Panc1 (cell line): Measurements from ENCODE around the gene EXT2. TPM values are rescaled to one million over a fixed set of nuclear protein-coding genes. Genes with fewer than 3 reads are reported as not detected.

Source experiments
- ATAC-seq: fragments of 200-7000 bp; cut with Tn5 transposase; 2 replicates; pipeline ENCODE4 v1.9.1; 2020; ENCODE audit warnings: mild to moderate bottlenecking, moderate library complexity
- BruUV-seq: library from RNA; stranded (reverse); fragments of 400-500 nt; replicated peaks from 2 replicates; lab custom pipeline; 2021; lab: Mats Ljungman, UMichigan
- CTCF ChIA-PET: fragments of 300-600 bp; sonication (Branson Sonifier 250); formaldehyde crosslinking; loops from one replicate; lab custom pipeline; 2022; ENCODE audit warnings: antibody characterized with exemption; lab: Charles Lee
- POLR2A ChIA-PET: fragments of 300-600 bp; sonication (Branson Sonifier 250); formaldehyde crosslinking; loops from one replicate; lab custom pipeline; 2022; ENCODE audit warnings: antibody characterized with exemption; lab: Charles Lee
- DNase-seq: peaks from one replicate; pipeline ENCODE4 v3.0.0-alpha.2; 2010; ENCODE audit warnings: low read depth, low spot score
- H3K27ac ChIP-seq: 2 replicates; pipeline ENCODE4 v1.5.1; 2011; ENCODE audit warnings: mild to moderate bottlenecking, low read length, inconsistent platforms
- H3K27me3 ChIP-seq: fragments of 200-500 bp; sonication (Bioruptor generic); 2 replicates; pipeline ENCODE4 v1.6.0; 2014; ENCODE audit warnings: low read length, inconsistent platforms; ENCODE audit not compliant: control insufficient read depth, insufficient read depth
- H3K36me3 ChIP-seq: fragments of 200-500 bp; sonication (Bioruptor generic); 2 replicates; pipeline ENCODE4 v1.5.1; 2014; ENCODE audit warnings: inconsistent platforms, mild to moderate bottlenecking, low read length, moderate library complexity; ENCODE audit not compliant: control insufficient read depth, insufficient read depth
- H3K4me1 ChIP-seq: 2 replicates; pipeline ENCODE4 v1.5.1; 2011; ENCODE audit warnings: inconsistent platforms, mild to moderate bottlenecking, low read length, moderate library complexity; ENCODE audit not compliant: control insufficient read depth, insufficient read depth
- H3K4me3 ChIP-seq, 2 experiments: 2 replicates each; pipeline ENCODE4 v1.5.1; 2011 to 2012; ENCODE audit warnings: low read depth in 2 of 2, low read length in 2 of 2, mild to moderate bottlenecking in 2 of 2, inconsistent platforms in 1 of 2, moderate library complexity in 1 of 2
- H3K9me3 ChIP-seq: fragments of 200-500 bp; sonication (Bioruptor generic); 2 replicates; pipeline ENCODE4 v1.5.1; 2014; ENCODE audit warnings: low read depth, mild to moderate bottlenecking, inconsistent platforms, low read length, moderate library complexity; ENCODE audit not compliant: control insufficient read depth, insufficient read depth
- CTCF ChIP-seq: fragments of 450-650 bp; IDR thresholded peaks from 2 replicates; pipeline ENCODE4 v1.5.1; 2017; ENCODE audit warnings: mild to moderate bottlenecking
- POLR2AphosphoS5 ChIP-seq: IDR thresholded peaks from 2 replicates; pipeline ENCODE4 v1.6.1; 2012; ENCODE audit warnings: mild to moderate bottlenecking, low read depth, low read length, moderate library complexity
- SIN3A ChIP-seq: IDR thresholded peaks from 2 replicates; pipeline ENCODE4 v1.6.1; 2012; ENCODE audit warnings: low read depth, mild to moderate bottlenecking, low read length, moderate library complexity, borderline replicate concordance; ENCODE audit not compliant: insufficient read depth
- TCF7L2 ChIP-seq: IDR thresholded peaks from 2 replicates; pipeline ENCODE4 v1.6.1; 2011; ENCODE audit warnings: mild to moderate bottlenecking, low read depth, low read length, inconsistent platforms
- in situ Hi-C: cut with HindIII; loops from 2 replicates; pipeline ENCODE4 v1.10.0; 2016; ENCODE audit warnings: low sequenced_read_pairs, low pct_unique_long_range_greater_than_20kb
- intact Hi-C: fragments of 100-400 bp; cut with micrococcal nuclease; formaldehyde crosslinking; loops from one replicate; pipeline ENCODE4 v1.10.0; 2022; ENCODE audit not compliant: unreplicated experiment
- total RNA-seq: library from RNA; stranded (reverse); gene quantifications from one replicate; pipeline ENCODE4 v1.2.1, GENCODE V29; 2021; ENCODE audit not compliant: unreplicated experiment
- TF ChIP-seq, protein P1 (sequence below), 2 experiments: IDR thresholded peaks; 2 replicates each; pipeline ENCODE4 v1.6.1; 2011 to 2012; ENCODE audit warnings: low read depth in 2 of 2, control low read depth in 1 of 2, low read length in 1 of 2, mild to moderate bottlenecking in 1 of 2, moderate library complexity in 1 of 2; ENCODE audit not compliant: insufficient read depth in 1 of 2

EXT2 gene
- total RNA-seq, 1 experiment from 2014 or later, result 57.5 TPM

- no peaks in the 10 kb centered on the region for H3K27me3 ChIP-seq
- H3K9me3 ChIP-seq, result no peaks in the 10 kb centered on the region
- no peaks in the 10 kb centered on the region for H3K4me1 ChIP-seq
- ChIA-PET POLR2A (no interaction called here), CTCF (no interaction called here)
- ATAC-seq, result no peak
- in situ Hi-C loops, result no loop called here
- no peak for DNase-seq
- TF ChIP-seq, protein P1, sequence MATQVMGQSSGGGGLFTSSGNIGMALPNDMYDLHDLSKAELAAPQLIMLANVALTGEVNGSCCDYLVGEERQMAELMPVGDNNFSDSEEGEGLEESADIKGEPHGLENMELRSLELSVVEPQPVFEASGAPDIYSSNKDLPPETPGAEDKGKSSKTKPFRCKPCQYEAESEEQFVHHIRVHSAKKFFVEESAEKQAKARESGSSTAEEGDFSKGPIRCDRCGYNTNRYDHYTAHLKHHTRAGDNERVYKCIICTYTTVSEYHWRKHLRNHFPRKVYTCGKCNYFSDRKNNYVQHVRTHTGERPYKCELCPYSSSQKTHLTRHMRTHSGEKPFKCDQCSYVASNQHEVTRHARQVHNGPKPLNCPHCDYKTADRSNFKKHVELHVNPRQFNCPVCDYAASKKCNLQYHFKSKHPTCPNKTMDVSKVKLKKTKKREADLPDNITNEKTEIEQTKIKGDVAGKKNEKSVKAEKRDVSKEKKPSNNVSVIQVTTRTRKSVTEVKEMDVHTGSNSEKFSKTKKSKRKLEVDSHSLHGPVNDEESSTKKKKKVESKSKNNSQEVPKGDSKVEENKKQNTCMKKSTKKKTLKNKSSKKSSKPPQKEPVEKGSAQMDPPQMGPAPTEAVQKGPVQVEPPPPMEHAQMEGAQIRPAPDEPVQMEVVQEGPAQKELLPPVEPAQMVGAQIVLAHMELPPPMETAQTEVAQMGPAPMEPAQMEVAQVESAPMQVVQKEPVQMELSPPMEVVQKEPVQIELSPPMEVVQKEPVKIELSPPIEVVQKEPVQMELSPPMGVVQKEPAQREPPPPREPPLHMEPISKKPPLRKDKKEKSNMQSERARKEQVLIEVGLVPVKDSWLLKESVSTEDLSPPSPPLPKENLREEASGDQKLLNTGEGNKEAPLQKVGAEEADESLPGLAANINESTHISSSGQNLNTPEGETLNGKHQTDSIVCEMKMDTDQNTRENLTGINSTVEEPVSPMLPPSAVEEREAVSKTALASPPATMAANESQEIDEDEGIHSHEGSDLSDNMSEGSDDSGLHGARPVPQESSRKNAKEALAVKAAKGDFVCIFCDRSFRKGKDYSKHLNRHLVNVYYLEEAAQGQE (IDR thresholded peaks at IDR 0.05; ENCODE audit: insufficient read depth in 1 of 2, low read depth in 2 of 2, low read length in 1 of 2), result no peak
- TF ChIP-seq POLR2AphosphoS5 (no peak), CTCF (no peak), SIN3A (no peak), TCF7L2 (no peak)
- H3K36me3 ChIP-seq, result no peaks in the 10 kb centered on the region
- no TSS peak for BruUV-seq
- H3K27ac ChIP-seq, result no peak overlapping the region
- no peak overlapping the region for H3K4me3 ChIP-seq
- intact Hi-C loops, result no loop called here
These were observed 16.8 kb downstream of the EXT2 start for GRCh38 chr11:44112091-44112821.

- no TSS peak for BruUV-seq
- intact Hi-C loops, result no loop called here
- H3K36me3 ChIP-seq, result no peaks in the 10 kb centered on the region
- ATAC-seq (no peak), DNase-seq (no peak)
- H3K27me3 ChIP-seq, result no peaks in the 10 kb centered on the region
- CTCF ChIA-PET, result no interaction called here
- no peak overlapping the region for H3K27ac ChIP-seq
- in situ Hi-C loops, result no loop called here
- POLR2A ChIA-PET, result no interaction called here
- no peaks in the 10 kb centered on the region for H3K4me1 ChIP-seq
- no peak for TF ChIP-seq POLR2AphosphoS5
- no peak for TF ChIP-seq CTCF
- no peak for TF ChIP-seq TCF7L2
- TF ChIP-seq, protein P1 (IDR thresholded peaks at IDR 0.05; ENCODE audit: insufficient read depth in 1 of 2, low read depth in 2 of 2, low read length in 1 of 2), result no peak
- no peak for TF ChIP-seq SIN3A
- H3K9me3 ChIP-seq, result no peaks in the 10 kb centered on the region
- no peak overlapping the region for H3K4me3 ChIP-seq
These were observed 17.5 kb downstream of the EXT2 start for GRCh38 chr11:44113018-44113417.
